ENCODE measurements around the gene EFNA1. TPM values are rescaled to one million over a fixed set of nuclear protein-coding genes. Genes with fewer than 3 reads are reported as not detected.

EFNA1 gene
- polyA plus RNA-seq, 2 donors = 32.9 to 48.1 TPM

DNA sequence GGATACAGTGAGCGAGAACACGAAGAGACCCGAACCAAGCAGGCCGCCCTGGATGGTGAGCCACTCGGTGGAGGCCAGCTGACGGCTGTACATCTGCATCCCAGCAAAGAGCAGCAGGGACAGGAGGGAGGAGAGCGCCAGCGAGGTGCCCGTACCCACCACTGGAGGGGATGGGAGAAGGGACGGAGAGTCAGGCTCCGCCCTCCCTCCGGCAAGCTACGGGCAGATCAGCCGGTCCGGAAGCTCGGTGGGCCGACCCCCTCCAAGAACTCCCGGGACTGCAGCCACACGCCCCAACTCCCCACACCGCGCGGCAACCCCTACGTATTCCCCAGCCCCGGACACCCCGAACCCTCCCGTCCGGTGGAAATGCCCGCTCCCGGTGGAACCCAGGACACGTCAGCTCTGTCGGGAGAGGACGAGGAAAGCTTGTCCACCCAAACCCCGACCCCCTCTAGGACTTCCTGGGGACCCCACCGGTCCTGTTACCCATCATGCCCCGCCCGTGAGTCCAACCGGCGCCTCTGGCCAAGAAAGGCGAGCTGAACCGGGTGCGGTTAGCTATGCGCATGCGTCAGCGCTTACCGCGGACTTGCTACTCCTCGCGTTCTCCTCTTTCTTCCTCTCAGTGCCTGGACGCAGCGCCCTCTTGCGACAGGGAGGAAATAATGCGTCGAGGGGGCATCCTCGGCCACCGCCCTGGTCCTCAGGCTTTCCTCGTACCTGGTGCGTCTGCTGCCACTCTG lies 45.2 kb downstream of the EFNA1 start, which contains the start of gene KRTCAP2:
TSS of gene KRTCAP2 (minus strand) at position 573 of the 746 bp plus-strand sequence. CDS start at position 493, 80 bp downstream.
- Histone ChIP-seq H3K4me3 (ENCODE audit: low read depth in 1 of 2, low read length in 2 of 2) (peak within 1 kb of the TSS; percentile 81 to 86), H3K27ac (ENCODE audit: low read depth in 2 of 2, low read length in 1 of 2) (peak within 1 kb of the TSS; percentile 90 to 96), H3K9me3 (ENCODE audit: control insufficient read depth in 2 of 2, insufficient read depth in 1 of 2, low read depth in 1 of 2, low read length in 1 of 2) (no peaks in the 10 kb centered on the region), H3K4me1 (ENCODE audit: control insufficient read depth in 2 of 2, insufficient read depth in 2 of 2, low read length in 1 of 2) (peaks cover 0 to 11% of the 10 kb centered on the region in 2 donors), H3K36me3 (ENCODE audit: control insufficient read depth in 2 of 2, insufficient read depth in 2 of 2, low read length in 1 of 2) (peaks cover 0 to 11% of the 10 kb centered on the region in 2 donors), H3K27me3 (ENCODE audit: control insufficient read depth in 1 of 2, insufficient read depth in 2 of 2, low read length in 2 of 2) (no peaks in the 10 kb centered on the region)
- WGBS, 2 donors = 0% methylated on average over 49 to 57 of the region's 57 CpGs

DNA sequence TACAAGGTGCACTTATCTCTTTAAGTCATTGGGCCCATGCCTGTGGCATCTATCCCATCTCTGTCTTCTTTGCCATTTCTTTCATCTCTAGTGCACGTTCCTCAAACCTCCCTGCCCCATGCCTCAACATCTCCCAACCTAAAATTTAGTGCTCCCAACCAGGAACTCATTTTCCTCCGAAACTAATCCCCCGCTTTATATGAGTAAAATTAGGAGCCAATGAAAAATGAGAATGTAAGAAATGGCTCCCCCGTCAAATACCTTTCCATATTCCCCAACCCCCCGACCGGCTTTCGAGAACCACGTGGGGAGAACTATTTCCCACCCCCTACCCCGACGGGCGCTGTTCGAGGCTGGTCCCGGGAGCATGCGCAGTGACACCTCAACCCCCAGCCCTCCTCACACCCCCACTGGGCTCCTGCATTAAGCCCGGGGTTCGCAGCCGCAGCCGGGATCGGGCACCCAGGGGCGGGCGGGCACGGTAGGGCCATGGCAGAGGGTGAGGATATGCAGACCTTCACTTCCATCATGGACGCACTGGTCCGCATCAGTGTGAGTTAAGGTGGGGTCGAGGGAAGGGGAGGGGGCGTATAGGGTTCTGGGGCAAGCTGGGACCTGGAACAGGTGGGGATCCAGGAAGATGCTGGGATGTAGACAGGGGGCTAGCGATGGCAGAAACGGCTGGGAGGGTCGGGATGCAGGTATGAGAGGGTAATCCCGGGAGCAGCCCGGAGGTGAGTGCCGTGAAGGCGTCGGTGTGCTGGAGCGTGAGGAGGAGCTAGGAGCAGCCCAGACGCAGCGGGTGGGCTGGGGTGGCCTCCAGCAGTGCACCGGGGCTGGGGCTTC lies 46.0 kb downstream of the EFNA1 start, which contains the start of gene TRIM46:
TSS of gene TRIM46 (plus strand) at position 372 of the 846 bp plus-strand sequence. CDS start at position 490, 118 bp downstream.
- peaks cover 0 to 11% of the 10 kb centered on the region in 2 donors for H3K4me1 ChIP-seq (ENCODE audit: control insufficient read depth in 2 of 2, insufficient read depth in 2 of 2, low read length in 1 of 2)
- 2 to 4% methylated on average over 38 of the region's 38 CpGs for WGBS, 2 donors
- peaks cover 0 to 11% of the 10 kb centered on the region in 2 donors for H3K36me3 ChIP-seq (ENCODE audit: control insufficient read depth in 2 of 2, insufficient read depth in 2 of 2, low read length in 1 of 2)
- H3K9me3 ChIP-seq (ENCODE audit: control insufficient read depth in 2 of 2, insufficient read depth in 1 of 2, low read depth in 1 of 2, low read length in 1 of 2) = no peaks in the 10 kb centered on the region
- H3K4me3 ChIP-seq (ENCODE audit: low read depth in 1 of 2, low read length in 2 of 2) = peak within 1 kb of the TSS; percentile 81 to 86
- no peaks in the 10 kb centered on the region for H3K27me3 ChIP-seq (ENCODE audit: control insufficient read depth in 1 of 2, insufficient read depth in 2 of 2, low read length in 2 of 2)
- H3K27ac ChIP-seq (ENCODE audit: low read depth in 2 of 2, low read length in 1 of 2) = peak within 1 kb of the TSS; percentile 90 to 96

DNA sequence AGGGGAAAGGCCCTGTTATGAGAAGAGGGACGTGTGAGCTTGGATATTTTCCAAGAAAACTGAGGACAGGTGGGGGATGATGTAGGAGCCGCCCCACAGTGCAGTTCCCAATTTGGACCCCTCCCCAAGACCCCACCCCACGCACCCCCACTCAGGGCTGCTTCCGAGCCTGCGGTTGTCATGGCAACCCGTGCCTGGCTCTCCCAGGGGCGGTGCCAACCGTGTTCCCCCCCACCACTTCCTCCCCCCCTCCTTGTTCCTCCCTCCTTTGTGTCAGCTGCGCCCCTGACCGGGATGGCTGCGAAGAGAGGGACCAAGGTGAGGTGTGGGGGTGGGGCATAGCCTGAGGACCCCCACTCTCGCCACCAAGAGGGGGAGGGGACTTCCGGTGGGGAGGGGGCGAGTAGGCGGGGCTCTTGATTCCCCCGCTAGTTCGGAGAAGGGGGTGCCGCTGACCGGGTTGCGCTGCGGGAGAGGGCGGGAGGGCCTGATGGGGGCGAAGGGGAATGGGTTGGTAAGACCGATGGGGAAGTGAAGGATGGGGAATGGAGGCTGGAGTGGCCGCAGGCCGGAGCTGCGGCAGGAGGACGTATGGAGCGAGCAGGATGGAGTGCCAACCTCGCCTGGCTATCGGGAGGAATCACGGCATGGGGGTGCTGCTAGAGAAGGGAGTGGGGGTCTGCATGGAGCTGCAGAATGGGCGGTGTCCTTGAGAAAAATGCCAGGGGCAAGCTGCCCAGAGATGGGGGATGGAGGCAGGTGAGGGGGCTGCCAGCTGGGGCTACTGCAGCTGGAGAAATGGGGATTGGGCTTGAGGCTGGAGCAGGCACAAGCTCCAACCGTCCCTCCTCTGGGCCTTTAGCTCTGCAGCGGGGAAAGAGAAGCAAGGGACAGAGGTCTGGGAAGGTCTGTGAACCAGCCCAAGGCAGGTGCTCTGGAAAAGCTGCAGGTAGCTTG lies 46.9 kb downstream of the EFNA1 start:
- peaks cover 0 to 6% of the 10 kb centered on the region in 2 donors for H3K36me3 ChIP-seq (ENCODE audit: control insufficient read depth in 2 of 2, insufficient read depth in 2 of 2, low read length in 1 of 2)
- no peaks in the 10 kb centered on the region for H3K27me3 ChIP-seq (ENCODE audit: control insufficient read depth in 1 of 2, insufficient read depth in 2 of 2, low read length in 2 of 2)
- no peak overlapping the region for H3K27ac ChIP-seq (ENCODE audit: low read depth in 2 of 2, low read length in 1 of 2)
- WGBS, 2 donors = 13% methylated on average over 30 to 35 of the region's 35 CpGs
- H3K4me1 ChIP-seq (ENCODE audit: control insufficient read depth in 2 of 2, insufficient read depth in 2 of 2, low read length in 1 of 2) = peaks cover 0 to 11% of the 10 kb centered on the region in 2 donors
- H3K9me3 ChIP-seq (ENCODE audit: control insufficient read depth in 2 of 2, insufficient read depth in 1 of 2, low read depth in 1 of 2, low read length in 1 of 2) = no peaks in the 10 kb centered on the region
- H3K4me3 ChIP-seq (ENCODE audit: low read depth in 1 of 2, low read length in 2 of 2) = peak overlapping the region in 1 of 2 donors; percentile 35

GRCh38 chr1:155175281-155175926 lies 47.7 kb downstream of the EFNA1 start:
- 89% methylated on average over 12 of the region's 12 CpGs for WGBS, 2 donors
- peaks cover 0 to 11% of the 10 kb centered on the region in 2 donors for H3K4me1 ChIP-seq (ENCODE audit: control insufficient read depth in 2 of 2, insufficient read depth in 2 of 2, low read length in 1 of 2)
- H3K9me3 ChIP-seq (ENCODE audit: control insufficient read depth in 2 of 2, insufficient read depth in 1 of 2, low read depth in 1 of 2, low read length in 1 of 2) = no peaks in the 10 kb centered on the region
- no peaks in the 10 kb centered on the region for H3K27me3 ChIP-seq (ENCODE audit: control insufficient read depth in 1 of 2, insufficient read depth in 2 of 2, low read length in 2 of 2)
- H3K27ac ChIP-seq (ENCODE audit: low read depth in 2 of 2, low read length in 1 of 2) = no peak overlapping the region
- no peak overlapping the region for H3K4me3 ChIP-seq (ENCODE audit: low read depth in 1 of 2, low read length in 2 of 2)
- peaks cover 0 to 3% of the 10 kb centered on the region in 2 donors for H3K36me3 ChIP-seq (ENCODE audit: control insufficient read depth in 2 of 2, insufficient read depth in 2 of 2, low read length in 1 of 2)

DNA sequence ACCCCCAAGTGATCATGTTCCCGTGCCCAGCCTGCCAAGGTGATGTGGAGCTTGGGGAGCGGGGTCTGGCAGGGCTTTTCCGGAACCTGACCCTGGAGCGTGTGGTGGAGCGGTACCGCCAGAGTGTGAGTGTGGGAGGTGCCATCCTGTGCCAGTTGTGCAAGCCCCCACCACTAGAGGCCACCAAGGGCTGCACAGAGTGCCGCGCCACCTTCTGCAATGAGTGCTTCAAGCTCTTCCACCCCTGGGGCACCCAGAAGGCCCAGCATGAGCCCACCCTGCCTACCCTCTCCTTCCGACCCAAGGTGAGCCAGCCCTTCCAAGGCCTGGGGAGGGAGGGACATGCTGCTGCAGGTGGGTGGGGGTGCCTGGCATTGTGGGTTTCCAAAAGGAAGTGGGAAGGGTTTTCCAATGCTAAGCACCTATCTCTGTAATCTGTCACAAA lies 48.3 kb downstream of the EFNA1 start:
- Histone ChIP-seq H3K36me3 (ENCODE audit: control insufficient read depth in 2 of 2, insufficient read depth in 2 of 2, low read length in 1 of 2) (peaks cover 0 to 3% of the 10 kb centered on the region in 2 donors), H3K4me1 (ENCODE audit: control insufficient read depth in 2 of 2, insufficient read depth in 2 of 2, low read length in 1 of 2) (peaks cover 0 to 11% of the 10 kb centered on the region in 2 donors), H3K4me3 (ENCODE audit: low read depth in 1 of 2, low read length in 2 of 2) (no peak overlapping the region), H3K27me3 (ENCODE audit: control insufficient read depth in 1 of 2, insufficient read depth in 2 of 2, low read length in 2 of 2) (no peaks in the 10 kb centered on the region), H3K27ac (ENCODE audit: low read depth in 2 of 2, low read length in 1 of 2) (no peak overlapping the region), H3K9me3 (ENCODE audit: control insufficient read depth in 2 of 2, insufficient read depth in 1 of 2, low read depth in 1 of 2, low read length in 1 of 2) (no peaks in the 10 kb centered on the region)
- WGBS, 2 donors = 78 to 88% methylated on average over 9 of the region's 9 CpGs

DNA sequence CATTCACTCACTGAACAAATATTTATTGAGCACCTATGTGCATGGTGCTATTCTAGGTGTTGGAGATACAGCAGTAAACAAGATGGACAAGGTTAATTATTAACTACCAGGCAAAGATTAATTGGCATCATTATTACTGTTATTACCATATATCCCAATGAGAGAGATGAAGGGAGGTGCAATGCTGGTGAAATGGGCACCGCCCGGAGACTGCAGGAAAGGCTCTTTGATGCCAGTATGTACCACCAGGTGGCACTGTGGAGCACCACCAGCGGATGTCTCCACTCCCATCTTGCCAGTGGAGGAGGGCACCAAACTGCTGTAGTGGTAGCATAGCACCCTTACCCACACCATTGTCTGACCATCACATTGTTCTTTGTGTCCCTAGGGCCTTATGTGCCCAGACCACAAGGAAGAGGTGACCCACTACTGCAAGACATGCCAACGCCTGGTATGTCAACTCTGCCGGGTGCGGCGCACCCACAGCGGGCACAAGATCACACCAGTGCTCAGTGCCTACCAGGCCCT lies 48.9 kb downstream of the EFNA1 start:
- Histone ChIP-seq H3K4me3 (ENCODE audit: low read depth in 1 of 2, low read length in 2 of 2) (no peak overlapping the region), H3K36me3 (ENCODE audit: control insufficient read depth in 2 of 2, insufficient read depth in 2 of 2, low read length in 1 of 2) (peaks cover 0 to 3% of the 10 kb centered on the region in 2 donors), H3K27ac (ENCODE audit: low read depth in 2 of 2, low read length in 1 of 2) (peak overlapping the region; percentile 67 to 82), H3K27me3 (ENCODE audit: control insufficient read depth in 1 of 2, insufficient read depth in 2 of 2, low read length in 2 of 2) (no peaks in the 10 kb centered on the region), H3K9me3 (ENCODE audit: control insufficient read depth in 2 of 2, insufficient read depth in 1 of 2, low read depth in 1 of 2, low read length in 1 of 2) (no peaks in the 10 kb centered on the region), H3K4me1 (ENCODE audit: control insufficient read depth in 2 of 2, insufficient read depth in 2 of 2, low read length in 1 of 2) (peaks cover 0 to 11% of the 10 kb centered on the region in 2 donors)
- WGBS, 2 donors = 62% methylated on average over 8 of the region's 8 CpGs

GRCh38 chr1:155177192-155177917 lies 49.7 kb downstream of the EFNA1 start:
- 69 to 72% methylated on average over 11 of the region's 11 CpGs for WGBS, 2 donors
- peaks cover 0 to 11% of the 10 kb centered on the region in 2 donors for H3K4me1 ChIP-seq (ENCODE audit: control insufficient read depth in 2 of 2, insufficient read depth in 2 of 2, low read length in 1 of 2)
- H3K27ac ChIP-seq (ENCODE audit: low read depth in 2 of 2, low read length in 1 of 2) = peak overlapping the region; percentile 67 to 82
- H3K27me3 ChIP-seq (ENCODE audit: control insufficient read depth in 1 of 2, insufficient read depth in 2 of 2, low read length in 2 of 2) = no peaks in the 10 kb centered on the region
- no peaks in the 10 kb centered on the region for H3K9me3 ChIP-seq (ENCODE audit: control insufficient read depth in 2 of 2, insufficient read depth in 1 of 2, low read depth in 1 of 2, low read length in 1 of 2)
- peaks cover 0 to 3% of the 10 kb centered on the region in 2 donors for H3K36me3 ChIP-seq (ENCODE audit: control insufficient read depth in 2 of 2, insufficient read depth in 2 of 2, low read length in 1 of 2)
- no peak overlapping the region for H3K4me3 ChIP-seq (ENCODE audit: low read depth in 1 of 2, low read length in 2 of 2)

DNA sequence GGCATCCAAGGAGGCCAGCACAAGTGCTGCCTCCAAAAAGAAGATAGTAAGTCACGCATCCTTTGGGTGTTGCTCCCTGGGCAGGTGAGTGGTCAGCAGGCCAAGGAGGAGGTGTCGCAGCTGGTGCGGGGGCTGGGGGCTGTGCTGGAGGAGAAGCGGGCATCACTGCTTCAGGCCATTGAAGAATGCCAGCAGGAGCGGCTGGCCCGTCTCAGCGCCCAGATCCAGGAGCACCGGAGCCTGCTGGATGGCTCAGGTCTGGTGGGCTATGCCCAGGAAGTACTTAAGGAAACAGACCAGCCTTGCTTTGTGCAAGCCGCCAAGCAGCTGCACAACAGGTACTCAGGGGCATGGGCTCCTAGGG lies 50.2 kb downstream of the EFNA1 start:
- WGBS, 2 donors = 95 to 98% methylated on average over 9 of the region's 9 CpGs
- Histone ChIP-seq H3K4me3 (ENCODE audit: low read depth in 1 of 2, low read length in 2 of 2) (no peak overlapping the region), H3K27ac (ENCODE audit: low read depth in 2 of 2, low read length in 1 of 2) (peak overlapping the region in 1 of 2 donors; percentile 82), H3K27me3 (ENCODE audit: control insufficient read depth in 1 of 2, insufficient read depth in 2 of 2, low read length in 2 of 2) (no peaks in the 10 kb centered on the region), H3K36me3 (ENCODE audit: control insufficient read depth in 2 of 2, insufficient read depth in 2 of 2, low read length in 1 of 2) (peaks cover 0 to 3% of the 10 kb centered on the region in 2 donors), H3K4me1 (ENCODE audit: control insufficient read depth in 2 of 2, insufficient read depth in 2 of 2, low read length in 1 of 2) (peaks cover 0 to 11% of the 10 kb centered on the region in 2 donors), H3K9me3 (ENCODE audit: control insufficient read depth in 2 of 2, insufficient read depth in 1 of 2, low read depth in 1 of 2, low read length in 1 of 2) (no peaks in the 10 kb centered on the region)

Data from esophagus (tissue), 2 donors.